GM20431 (cell line): ENCODE data around the gene ZNF652.
"Not testable (repeated sequence)": the region's sequence is repeated elsewhere in the genome, so short reads cannot be mapped to it uniquely, and the experiment has no call there.

Experiments used
- in situ Hi-C: fragments of 300-500 bp; cut with MseI, MboI; formaldehyde crosslinking; loops from one replicate; pipeline ENCODE4 v1.15.0; 2020; ENCODE audit warnings: low sequenced_read_pairs; ENCODE audit not compliant: unreplicated experiment

The ZNF652 gene

DNA sequence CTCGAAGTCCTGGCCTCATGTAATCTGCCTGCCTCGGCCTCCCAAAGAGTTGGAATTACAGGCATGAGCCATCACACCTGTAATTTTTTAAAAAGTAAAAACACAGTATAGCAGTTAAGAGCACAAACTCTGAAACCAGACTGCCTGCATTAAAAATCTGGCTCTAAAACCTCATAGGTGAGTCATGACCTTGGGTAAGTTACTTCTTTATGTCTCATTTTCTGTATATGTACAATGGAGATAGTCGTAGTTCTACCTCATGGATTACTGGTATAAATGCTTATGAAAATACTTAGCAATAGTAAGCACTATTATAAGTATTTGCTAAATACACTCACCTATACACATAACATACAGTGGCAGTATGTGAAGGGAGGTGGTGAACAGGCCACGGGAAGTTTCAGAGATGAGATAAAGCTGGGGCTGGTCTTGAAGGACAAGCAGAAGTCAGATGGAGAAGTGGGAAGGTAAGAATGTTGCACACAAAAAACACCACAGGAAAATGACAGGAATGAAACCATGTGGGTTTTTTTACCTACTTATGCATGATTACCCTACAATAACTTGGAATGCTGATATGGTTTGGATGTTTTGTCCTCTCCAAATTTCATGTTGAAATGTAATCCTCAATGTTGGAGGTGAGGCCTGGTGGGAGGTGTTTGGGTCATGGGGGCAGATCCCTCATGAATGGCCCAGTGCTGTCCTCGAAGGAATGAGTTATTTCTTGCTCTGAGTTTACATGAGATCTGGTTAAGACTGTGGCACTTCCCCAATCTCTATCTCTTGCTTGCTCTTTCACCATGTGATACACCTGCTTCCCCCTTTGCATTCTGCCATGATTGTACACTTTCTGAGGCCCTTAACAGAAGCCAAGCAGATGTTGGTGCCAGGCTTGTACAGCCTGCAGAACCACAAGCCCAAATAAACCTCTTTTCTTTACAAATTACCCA lies 33.9 kb downstream of the ZNF652 start:
- in situ Hi-C loops, result no loop called here

- in situ Hi-C loops, result no loop called here
Measured at GRCh38 chr17:49325980-49326379, 36.1 kb downstream of the ZNF652 start.

GRCh38 chr17:49318435-49318965 lies 43.5 kb downstream of the ZNF652 start:
- in situ Hi-C loops, result loop anchor here (10.0 kb wide), 1 partner anchor 66 kb away; no protein-coding TSS in a partner anchor

DNA sequence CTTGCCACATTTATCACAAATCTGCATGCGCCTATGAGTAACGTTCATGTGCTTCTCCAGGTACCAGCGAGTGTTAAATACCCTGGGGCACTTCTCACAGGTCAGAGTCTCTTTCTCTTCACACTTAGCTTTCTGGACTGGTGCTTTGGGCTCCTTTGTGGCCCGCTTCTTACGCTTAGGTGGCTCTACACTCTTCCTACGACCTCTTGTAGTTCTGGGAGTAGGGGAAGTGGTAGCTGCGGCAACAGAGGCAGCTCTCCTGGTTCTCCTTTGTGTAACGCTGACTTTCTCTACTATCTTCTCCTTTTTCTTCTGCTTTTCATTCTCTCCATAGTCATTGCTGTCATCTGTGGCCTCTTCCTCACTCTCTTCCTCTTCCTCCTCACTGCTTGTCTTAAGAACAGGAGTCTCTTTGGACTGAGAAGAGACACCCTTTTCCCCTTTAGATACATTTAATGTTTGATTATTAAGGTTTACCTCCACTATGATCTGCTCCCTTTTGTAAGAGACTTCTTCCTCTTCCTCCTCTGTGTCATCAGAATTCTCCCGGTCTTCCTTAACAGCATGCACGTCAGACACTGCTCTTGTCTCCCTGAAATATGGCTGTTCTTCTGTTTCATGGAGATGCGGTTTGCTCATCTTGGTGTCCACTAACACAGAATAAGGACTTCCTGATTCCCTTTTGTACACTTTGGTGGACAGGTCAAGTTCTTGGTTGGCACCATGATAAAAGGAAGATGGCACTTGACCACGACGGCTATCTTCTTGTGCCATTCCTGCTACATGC lies 45.0 kb downstream of the ZNF652 start:
- in situ Hi-C loops, result loop anchor here (10.0 kb wide), 1 partner anchor 68 kb away; no protein-coding TSS in a partner anchor

DNA sequence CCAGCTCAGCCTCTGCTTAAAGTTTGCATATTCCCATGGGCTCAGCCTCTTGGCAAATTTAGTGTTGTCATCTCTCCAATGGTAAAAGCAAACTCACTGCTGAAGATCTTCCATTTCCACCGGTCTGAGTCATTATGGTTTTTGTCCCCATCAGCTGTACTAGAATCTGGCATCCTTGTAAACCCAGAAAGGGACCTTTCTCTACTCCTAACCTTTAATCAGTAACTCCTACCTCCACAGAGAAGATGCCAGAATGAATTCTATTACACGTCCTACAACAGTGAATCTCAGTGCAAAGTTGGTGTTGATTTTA lies 45.8 kb downstream of the ZNF652 start:
- in situ Hi-C loops, result loop anchor here (10.0 kb wide), 1 partner anchor 69 kb away; no protein-coding TSS in a partner anchor

GRCh38 chr17:49315551-49316257 lies 46.3 kb downstream of the ZNF652 start:
- in situ Hi-C loops, result loop anchor here (10.0 kb wide), 1 partner anchor 69 kb away; no protein-coding TSS in a partner anchor

DNA sequence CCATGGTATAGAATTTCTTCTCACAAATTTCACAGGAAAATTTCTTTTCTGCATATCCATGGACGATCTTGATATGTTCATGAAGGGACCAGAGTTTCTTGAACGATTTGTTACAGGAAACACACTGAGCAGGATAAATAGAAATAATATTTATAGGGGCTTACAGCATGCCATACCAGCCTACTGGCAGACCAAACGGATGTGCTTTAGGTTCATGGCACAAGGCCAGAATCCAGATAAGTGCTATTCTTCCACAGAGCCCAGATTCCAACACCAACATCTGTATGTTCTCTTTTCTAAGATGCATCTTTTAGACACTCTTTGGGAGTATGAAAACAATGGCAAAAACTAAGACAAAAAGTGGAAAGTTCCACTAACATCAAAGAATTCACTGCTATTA lies 49.3 kb downstream of the ZNF652 start:
- in situ Hi-C loops, result loop anchor here (10.0 kb wide), 1 partner anchor 72 kb away; no protein-coding TSS in a partner anchor

GRCh38 chr17:49299996-49300395 lies 62.1 kb downstream of the ZNF652 start:
- in situ Hi-C loops, result no loop called here

DNA sequence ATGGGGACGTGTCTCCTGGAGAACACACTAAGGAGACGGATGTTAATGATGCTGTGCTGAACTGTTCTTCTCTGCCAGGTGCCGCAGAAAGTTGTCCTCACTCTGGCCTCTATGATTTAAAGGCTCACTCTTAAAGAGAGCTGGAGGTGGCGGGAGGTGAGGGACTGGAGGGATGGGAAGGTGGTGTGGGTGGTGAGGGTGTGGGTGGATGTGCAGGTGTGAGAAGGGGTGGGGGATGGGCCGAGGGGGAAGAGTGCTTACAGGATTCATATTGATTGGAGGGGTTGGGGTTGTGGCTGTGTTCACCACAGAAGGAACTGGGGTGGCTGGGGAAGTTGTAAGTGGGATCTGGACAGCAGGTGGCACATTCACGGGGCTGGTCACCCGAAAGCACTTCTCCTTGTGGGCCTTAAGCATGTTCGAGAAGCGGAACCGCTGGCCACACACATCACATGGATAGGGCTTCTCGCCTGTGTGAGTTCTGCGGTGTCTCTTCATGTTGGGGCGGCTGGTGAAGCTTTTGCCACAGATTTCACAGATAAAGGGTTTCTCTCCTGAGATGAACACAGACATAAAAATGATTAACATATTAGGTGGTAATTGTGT lies 63.6 kb downstream of the ZNF652 start:
- in situ Hi-C loops, result no loop called here

GRCh38 chr17:49297141-49297540 lies 64.9 kb downstream of the ZNF652 start:
- in situ Hi-C loops, result no loop called here

GRCh38 chr17:49294122-49294521 lies 67.9 kb downstream of the ZNF652 start:
- in situ Hi-C loops, result no loop called here

- in situ Hi-C loops, result no loop called here
Measured at GRCh38 chr17:49292901-49293300, 69.1 kb downstream of the ZNF652 start.

- in situ Hi-C loops, result no loop called here
Measured at GRCh38 chr17:49291929-49292328, 70.1 kb downstream of the ZNF652 start.

DNA sequence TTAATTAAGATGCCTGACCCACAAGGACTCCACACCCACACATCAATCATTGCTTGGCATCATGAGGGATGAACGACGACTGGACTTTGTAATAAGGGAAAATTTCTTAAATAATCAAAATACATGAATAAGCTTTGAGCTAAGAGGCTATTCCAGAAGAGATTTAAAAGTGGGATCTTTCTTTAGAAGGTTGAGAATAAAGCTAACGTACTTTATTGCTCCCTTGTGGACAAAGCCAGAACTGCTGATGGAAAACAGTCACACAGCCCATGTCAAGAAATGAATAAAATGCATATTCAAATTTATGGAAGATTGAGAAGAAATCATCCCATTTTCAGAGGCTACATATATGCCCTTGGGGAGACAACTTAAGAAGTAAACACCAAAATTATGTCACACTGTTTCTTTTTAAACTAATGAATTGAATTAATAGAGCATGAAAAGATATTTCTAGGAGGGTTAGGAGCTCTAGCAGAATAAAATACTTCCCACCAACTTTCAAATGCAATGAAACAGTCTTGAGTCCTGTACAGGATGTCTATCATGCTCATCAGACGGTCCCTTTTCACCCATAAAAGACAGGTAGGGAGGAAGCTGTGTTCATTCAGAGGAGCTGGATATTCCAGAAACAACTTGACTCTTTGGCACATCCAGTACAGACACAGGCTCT lies 71.2 kb downstream of the ZNF652 start:
- in situ Hi-C loops, result no loop called here

GRCh38 chr17:49288388-49288787 lies 73.7 kb downstream of the ZNF652 start:
- in situ Hi-C loops, result no loop called here

DNA sequence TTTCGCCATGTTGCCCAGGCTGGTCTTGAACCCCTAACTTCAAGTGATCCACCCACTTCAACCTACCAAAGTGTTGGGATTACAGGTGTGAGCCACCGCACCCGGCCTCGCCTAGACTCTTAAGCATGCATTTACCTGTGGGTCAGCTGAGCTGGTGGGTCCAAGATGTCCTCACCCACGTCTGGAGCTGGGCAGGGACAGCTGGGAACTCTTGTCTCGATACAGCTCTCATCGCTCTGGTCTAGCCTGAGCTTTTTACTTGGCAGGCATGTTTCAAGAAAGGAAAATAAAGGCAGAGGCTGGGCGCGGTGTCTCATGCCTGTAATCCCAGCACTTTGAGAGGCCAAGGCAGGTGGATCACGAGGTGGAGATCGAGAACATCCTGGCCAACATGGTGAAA lies 74.6 kb downstream of the ZNF652 start:
- in situ Hi-C loops, result no loop called here

- in situ Hi-C loops, result not testable (repeated sequence)
Measured at GRCh38 chr17:49286261-49286973, 75.6 kb downstream of the ZNF652 start.

DNA sequence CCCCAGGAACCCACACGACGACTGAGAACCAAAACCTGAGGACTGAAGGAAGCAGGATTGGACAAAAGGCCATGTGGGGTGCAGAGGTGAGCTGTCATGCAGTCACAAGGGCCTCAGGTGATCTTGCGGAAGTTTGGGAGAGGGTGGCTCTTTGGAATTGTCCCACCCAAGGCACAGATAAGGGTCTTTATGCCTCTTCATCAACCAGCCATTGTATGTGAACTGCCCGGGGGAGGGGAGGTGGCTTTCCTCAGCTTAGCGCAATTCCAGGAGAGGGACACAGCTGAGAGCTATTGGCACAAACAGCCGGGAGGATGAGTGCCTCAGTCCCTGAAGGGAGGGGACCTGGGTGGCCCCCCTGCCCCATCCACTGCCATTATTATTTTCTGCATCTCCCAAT lies 76.3 kb downstream of the ZNF652 start:
- in situ Hi-C loops, result no loop called here

GRCh38 chr17:49280918-49281317 lies 81.1 kb downstream of the ZNF652 start:
- in situ Hi-C loops, result no loop called here
